Testis (tissue), 2 donors: ENCODE results near the gene PCSK6.

Source experiments
- CTCF ChIP-seq, 3 experiments: fragments of 450-650 bp in 2 of 3; fragments of 200-600 bp in 1 of 3; sonication (generic) in 1 of 3; IDR thresholded peaks; one replicate each; pipeline ENCODE4 v1.5.1; 2016 to 2019; ENCODE audit warnings: antibody characterized with exemption in 3 of 3, mild to moderate bottlenecking in 2 of 3, moderate library complexity in 1 of 3
- POLR2A ChIP-seq: fragments of 450-650 bp; IDR thresholded peaks from one replicate; pipeline ENCODE4 v1.6.1; 2017; ENCODE audit warnings: antibody characterized with exemption, mild to moderate bottlenecking, moderate library complexity

- TF ChIP-seq CTCF (IDR thresholded peaks at IDR 0.05) (no peak), POLR2A (no peak)
These were observed 39.8 kb downstream of the PCSK6 start for GRCh38 chr15:101449471-101450402.
